H1 (cell line): ENCODE measurements around the gene MYO5A. TPM values are rescaled to one million over a fixed set of nuclear protein-coding genes. Genes with fewer than 3 reads are reported as not detected.

Source experiments
- ASH2L ChIP-seq: fragments of 200-600, 300-600 bp; sonication (generic); IDR thresholded peaks from one replicate; pipeline ENCODE4 v1.7.1; 2017; ENCODE audit warnings: low read length
- CBX5 ChIP-seq: fragments of 300-800, 300-1000 bp; sonication (generic); IDR thresholded peaks from 2 replicates; pipeline ENCODE4 v1.7.1; 2016; ENCODE audit warnings: antibody characterized with exemption, low read length, low read depth
- CHD2 ChIP-seq: IDR thresholded peaks from 2 replicates; pipeline ENCODE4 v1.6.1; 2012; ENCODE audit warnings: low read length, improper control_type of control experiment
- MAX ChIP-seq: IDR thresholded peaks from 2 replicates; pipeline ENCODE4 v1.6.1; 2012; ENCODE audit warnings: inconsistent platforms
- NANOG ChIP-seq: IDR thresholded peaks from 2 replicates; pipeline ENCODE4 v1.6.1; 2011; ENCODE audit warnings: low read length, low read depth, mild to moderate bottlenecking, inconsistent platforms; ENCODE audit not compliant: insufficient read depth, poor library complexity, severe bottlenecking
- RXRA ChIP-seq: IDR thresholded peaks from 2 replicates; pipeline ENCODE4 v1.6.1; 2011; ENCODE audit warnings: low read depth, mild to moderate bottlenecking, low read length, moderate library complexity; ENCODE audit not compliant: insufficient read depth
- TEAD4 ChIP-seq: IDR thresholded peaks from 2 replicates; pipeline ENCODE4 v1.6.1; 2012; ENCODE audit warnings: low read depth, low read length, inconsistent platforms, mixed read lengths
- polyA plus RNA-seq, 7 experiments: library from polyadenylated mRNA; depleted of rRNA in 3 of 7; stranded (reverse) in 5 of 7; unstranded in 2 of 7; fragments of >200 nt in 5 of 7; fragments of 200-250 nt in 2 of 7; gene quantifications; 1 replicate in 5 of 7; 2 replicates in 1 of 7; 4 replicates in 1 of 7; pipeline versions ENCODE4 v1.2.1 to v1.2.3, GENCODE V29; 2011 to 2013; ENCODE audit warnings: missing spikeins in 2 of 7, mixed read lengths in 2 of 7
- total RNA-seq: library from RNA; stranded (reverse); fragmentation: NEBNext Ultra II Directional; extraction: Animal tissue kit (Norgen Biotek cat#: 25700); gene quantifications from 2 replicates; pipeline ENCODE4 v1.2.1, GENCODE V29; 2021
- TF ChIP-seq, protein P1 (sequence below): fragments of 300-600 bp; sonication (generic); IDR thresholded peaks from 2 replicates; pipeline ENCODE4 v1.7.1; 2012; ENCODE audit warnings: low read length, moderate library complexity, mild to moderate bottlenecking, inconsistent platforms; ENCODE audit not compliant: insufficient replicate concordance
- TF ChIP-seq, protein P2 (sequence below): IDR thresholded peaks from 2 replicates; pipeline ENCODE4 v1.6.1; 2012; ENCODE audit warnings: low read length, inconsistent platforms

The MYO5A gene
- total and polyA plus RNA-seq, 2 of the 8 experiments (the other 6 are each of a cell fraction or from before 2014, with no cell fraction given), result 11.4 to 24.7 TPM

DNA sequence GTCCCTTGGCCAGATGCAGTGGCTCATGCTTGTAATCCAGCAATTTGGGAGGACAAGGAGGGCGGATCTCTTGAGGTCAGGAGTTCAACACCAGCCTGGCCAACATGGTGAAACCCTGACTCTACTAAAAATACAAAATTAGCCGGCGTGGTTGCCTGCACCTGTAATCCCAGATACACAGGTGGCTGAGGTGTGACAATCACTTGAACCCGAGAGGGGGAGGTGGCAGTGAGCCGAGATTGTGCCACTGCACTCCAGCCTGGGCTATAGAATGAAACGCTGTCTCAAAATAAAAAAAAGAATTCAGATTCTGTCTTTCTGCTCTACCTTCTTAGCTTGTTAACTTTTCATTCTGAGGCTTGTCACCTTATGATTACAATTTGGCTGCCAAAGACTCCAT is 22.1 kb downstream of the MYO5A start (continued):
- TF ChIP-seq CBX5 (no peak), RXRA (no peak), ASH2L (no peak), NANOG (no peak), TEAD4 (no peak), MAX (no peak), CHD2 (no peak)
- TF ChIP-seq, protein P1, sequence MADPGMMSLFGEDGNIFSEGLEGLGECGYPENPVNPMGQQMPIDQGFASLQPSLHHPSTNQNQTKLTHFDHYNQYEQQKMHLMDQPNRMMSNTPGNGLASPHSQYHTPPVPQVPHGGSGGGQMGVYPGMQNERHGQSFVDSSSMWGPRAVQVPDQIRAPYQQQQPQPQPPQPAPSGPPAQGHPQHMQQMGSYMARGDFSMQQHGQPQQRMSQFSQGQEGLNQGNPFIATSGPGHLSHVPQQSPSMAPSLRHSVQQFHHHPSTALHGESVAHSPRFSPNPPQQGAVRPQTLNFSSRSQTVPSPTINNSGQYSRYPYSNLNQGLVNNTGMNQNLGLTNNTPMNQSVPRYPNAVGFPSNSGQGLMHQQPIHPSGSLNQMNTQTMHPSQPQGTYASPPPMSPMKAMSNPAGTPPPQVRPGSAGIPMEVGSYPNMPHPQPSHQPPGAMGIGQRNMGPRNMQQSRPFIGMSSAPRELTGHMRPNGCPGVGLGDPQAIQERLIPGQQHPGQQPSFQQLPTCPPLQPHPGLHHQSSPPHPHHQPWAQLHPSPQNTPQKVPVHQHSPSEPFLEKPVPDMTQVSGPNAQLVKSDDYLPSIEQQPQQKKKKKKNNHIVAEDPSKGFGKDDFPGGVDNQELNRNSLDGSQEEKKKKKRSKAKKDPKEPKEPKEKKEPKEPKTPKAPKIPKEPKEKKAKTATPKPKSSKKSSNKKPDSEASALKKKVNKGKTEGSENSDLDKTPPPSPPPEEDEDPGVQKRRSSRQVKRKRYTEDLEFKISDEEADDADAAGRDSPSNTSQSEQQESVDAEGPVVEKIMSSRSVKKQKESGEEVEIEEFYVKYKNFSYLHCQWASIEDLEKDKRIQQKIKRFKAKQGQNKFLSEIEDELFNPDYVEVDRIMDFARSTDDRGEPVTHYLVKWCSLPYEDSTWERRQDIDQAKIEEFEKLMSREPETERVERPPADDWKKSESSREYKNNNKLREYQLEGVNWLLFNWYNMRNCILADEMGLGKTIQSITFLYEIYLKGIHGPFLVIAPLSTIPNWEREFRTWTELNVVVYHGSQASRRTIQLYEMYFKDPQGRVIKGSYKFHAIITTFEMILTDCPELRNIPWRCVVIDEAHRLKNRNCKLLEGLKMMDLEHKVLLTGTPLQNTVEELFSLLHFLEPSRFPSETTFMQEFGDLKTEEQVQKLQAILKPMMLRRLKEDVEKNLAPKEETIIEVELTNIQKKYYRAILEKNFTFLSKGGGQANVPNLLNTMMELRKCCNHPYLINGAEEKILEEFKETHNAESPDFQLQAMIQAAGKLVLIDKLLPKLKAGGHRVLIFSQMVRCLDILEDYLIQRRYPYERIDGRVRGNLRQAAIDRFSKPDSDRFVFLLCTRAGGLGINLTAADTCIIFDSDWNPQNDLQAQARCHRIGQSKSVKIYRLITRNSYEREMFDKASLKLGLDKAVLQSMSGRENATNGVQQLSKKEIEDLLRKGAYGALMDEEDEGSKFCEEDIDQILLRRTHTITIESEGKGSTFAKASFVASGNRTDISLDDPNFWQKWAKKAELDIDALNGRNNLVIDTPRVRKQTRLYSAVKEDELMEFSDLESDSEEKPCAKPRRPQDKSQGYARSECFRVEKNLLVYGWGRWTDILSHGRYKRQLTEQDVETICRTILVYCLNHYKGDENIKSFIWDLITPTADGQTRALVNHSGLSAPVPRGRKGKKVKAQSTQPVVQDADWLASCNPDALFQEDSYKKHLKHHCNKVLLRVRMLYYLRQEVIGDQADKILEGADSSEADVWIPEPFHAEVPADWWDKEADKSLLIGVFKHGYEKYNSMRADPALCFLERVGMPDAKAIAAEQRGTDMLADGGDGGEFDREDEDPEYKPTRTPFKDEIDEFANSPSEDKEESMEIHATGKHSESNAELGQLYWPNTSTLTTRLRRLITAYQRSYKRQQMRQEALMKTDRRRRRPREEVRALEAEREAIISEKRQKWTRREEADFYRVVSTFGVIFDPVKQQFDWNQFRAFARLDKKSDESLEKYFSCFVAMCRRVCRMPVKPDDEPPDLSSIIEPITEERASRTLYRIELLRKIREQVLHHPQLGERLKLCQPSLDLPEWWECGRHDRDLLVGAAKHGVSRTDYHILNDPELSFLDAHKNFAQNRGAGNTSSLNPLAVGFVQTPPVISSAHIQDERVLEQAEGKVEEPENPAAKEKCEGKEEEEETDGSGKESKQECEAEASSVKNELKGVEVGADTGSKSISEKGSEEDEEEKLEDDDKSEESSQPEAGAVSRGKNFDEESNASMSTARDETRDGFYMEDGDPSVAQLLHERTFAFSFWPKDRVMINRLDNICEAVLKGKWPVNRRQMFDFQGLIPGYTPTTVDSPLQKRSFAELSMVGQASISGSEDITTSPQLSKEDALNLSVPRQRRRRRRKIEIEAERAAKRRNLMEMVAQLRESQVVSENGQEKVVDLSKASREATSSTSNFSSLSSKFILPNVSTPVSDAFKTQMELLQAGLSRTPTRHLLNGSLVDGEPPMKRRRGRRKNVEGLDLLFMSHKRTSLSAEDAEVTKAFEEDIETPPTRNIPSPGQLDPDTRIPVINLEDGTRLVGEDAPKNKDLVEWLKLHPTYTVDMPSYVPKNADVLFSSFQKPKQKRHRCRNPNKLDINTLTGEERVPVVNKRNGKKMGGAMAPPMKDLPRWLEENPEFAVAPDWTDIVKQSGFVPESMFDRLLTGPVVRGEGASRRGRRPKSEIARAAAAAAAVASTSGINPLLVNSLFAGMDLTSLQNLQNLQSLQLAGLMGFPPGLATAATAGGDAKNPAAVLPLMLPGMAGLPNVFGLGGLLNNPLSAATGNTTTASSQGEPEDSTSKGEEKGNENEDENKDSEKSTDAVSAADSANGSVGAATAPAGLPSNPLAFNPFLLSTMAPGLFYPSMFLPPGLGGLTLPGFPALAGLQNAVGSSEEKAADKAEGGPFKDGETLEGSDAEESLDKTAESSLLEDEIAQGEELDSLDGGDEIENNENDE, result no peak
- TF ChIP-seq, protein P2, sequence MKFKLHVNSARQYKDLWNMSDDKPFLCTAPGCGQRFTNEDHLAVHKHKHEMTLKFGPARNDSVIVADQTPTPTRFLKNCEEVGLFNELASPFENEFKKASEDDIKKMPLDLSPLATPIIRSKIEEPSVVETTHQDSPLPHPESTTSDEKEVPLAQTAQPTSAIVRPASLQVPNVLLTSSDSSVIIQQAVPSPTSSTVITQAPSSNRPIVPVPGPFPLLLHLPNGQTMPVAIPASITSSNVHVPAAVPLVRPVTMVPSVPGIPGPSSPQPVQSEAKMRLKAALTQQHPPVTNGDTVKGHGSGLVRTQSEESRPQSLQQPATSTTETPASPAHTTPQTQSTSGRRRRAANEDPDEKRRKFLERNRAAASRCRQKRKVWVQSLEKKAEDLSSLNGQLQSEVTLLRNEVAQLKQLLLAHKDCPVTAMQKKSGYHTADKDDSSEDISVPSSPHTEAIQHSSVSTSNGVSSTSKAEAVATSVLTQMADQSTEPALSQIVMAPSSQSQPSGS, result no peak
